Tibial nerve (tissue), 3 donors: Measurements from ENCODE around the gene LMX1A.

Source experiments
- POLR2A ChIP-seq, 2 donors: fragments of 450-650 bp; IDR thresholded peaks; one replicate each; pipeline ENCODE4 v1.6.1; 2017; ENCODE audit warnings: antibody characterized with exemption in 2 of 2, mild to moderate bottlenecking in 2 of 2, moderate library complexity in 2 of 2
- TF ChIP-seq, protein P1 (sequence below), 5 experiments: fragments of 200-600 bp in 3 of 5; fragments of 450-650 bp in 2 of 5; sonication (generic) in 3 of 5; IDR thresholded peaks; one replicate each; pipeline ENCODE4 v1.5.1; 2016 to 2019; ENCODE audit warnings: antibody characterized with exemption in 5 of 5, mild to moderate bottlenecking in 3 of 5, moderate library complexity in 2 of 5

DNA sequence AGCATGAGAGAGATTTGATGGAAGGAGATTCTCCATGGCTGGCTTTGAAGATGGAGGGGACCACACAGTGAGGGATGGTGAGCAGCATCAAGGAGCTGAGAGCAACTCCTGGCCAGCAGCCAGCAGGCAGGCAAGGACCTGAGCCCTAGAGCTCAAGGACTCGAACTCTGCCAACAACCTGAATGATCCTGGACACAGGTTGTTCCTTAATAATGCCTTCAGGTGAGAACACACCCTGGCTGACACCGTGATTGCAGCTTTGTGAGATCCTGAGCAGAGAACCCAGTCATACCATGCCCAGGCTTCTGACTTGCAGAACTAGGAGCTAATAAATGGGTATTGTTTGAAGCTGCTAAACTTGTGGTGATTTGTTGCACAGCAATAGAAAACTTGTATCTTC, 183.1 kb downstream of the LMX1A start:
- TF ChIP-seq, protein P1, sequence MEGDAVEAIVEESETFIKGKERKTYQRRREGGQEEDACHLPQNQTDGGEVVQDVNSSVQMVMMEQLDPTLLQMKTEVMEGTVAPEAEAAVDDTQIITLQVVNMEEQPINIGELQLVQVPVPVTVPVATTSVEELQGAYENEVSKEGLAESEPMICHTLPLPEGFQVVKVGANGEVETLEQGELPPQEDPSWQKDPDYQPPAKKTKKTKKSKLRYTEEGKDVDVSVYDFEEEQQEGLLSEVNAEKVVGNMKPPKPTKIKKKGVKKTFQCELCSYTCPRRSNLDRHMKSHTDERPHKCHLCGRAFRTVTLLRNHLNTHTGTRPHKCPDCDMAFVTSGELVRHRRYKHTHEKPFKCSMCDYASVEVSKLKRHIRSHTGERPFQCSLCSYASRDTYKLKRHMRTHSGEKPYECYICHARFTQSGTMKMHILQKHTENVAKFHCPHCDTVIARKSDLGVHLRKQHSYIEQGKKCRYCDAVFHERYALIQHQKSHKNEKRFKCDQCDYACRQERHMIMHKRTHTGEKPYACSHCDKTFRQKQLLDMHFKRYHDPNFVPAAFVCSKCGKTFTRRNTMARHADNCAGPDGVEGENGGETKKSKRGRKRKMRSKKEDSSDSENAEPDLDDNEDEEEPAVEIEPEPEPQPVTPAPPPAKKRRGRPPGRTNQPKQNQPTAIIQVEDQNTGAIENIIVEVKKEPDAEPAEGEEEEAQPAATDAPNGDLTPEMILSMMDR (IDR thresholded peaks at IDR 0.05) = no peak
- no peak for TF ChIP-seq POLR2A (IDR thresholded peaks at IDR 0.05)
